Measurements from ENCODE around the gene YEATS2.
"Not testable (repeated sequence)": the region's sequence is repeated elsewhere in the genome, so short reads cannot be mapped to it uniquely, and the experiment has no call there.

Gene YEATS2

DNA sequence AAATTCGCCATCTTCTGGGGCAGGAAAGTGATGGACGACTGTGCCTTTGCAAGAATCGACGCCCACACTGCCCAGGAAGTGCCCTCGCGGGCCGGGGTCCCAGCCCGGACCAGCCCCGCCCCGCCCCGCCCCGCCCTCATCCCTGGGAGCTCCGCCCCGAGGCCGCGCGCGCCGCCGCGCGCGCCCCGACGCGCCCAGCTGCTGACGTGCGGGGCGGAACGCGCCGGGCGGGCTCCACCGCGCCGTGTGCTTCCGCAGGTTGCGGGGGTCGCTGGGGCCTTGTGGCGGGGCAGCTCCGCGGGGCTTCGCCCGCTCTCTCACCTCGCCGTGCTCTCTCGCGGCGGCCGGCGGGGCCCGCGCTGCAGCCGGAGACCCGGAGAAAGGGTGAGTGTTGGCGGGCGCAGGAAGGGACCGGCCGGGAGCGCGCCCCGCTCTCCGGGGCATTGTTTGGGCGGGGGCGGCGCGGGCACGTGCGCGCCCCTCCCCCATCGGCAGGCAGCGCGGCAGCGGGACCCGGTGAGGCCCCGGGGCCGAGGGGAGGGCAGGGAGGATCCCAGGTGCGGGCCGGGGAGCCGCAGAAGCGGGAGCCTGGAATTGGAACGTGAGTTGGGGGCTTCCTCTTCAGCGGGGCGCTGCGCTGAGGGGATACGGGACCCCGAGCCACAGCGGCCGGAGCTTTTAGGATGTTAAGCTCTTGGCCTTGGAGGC lies at the start of gene YEATS2:
YEATS2 (plus strand) TSS at position 188 of the 708 bp plus-strand sequence. CDS start 17,366 bp downstream, outside the sequence.
- peak; percentile 90 for DNase-seq

DNA sequence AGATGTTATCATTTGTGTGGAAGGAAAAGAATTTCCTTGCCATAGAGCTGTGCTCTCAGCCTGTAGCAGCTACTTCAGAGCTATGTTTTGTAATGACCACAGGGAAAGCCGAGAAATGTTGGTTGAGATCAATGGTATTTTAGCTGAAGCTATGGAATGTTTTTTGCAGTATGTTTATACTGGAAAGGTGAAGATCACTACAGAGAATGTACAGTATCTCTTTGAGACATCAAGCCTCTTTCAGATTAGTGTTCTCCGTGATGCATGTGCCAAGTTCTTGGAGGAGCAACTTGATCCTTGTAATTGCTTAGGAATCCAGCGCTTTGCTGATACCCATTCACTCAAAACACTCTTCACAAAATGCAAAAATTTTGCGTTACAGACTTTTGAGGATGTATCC lies 47.0 kb upstream of the YEATS2 start:
- no peak for DNase-seq

GRCh38 chr3:183653209-183654064 lies 44.2 kb upstream of the YEATS2 start:
- no peak for DNase-seq

GRCh38 chr3:183654727-183655126 lies 42.9 kb upstream of the YEATS2 start:
- DNase-seq = no peak

- DNase-seq = no peak
Measured at GRCh38 chr3:183662099-183662498, 35.5 kb upstream of the YEATS2 start.

- DNase-seq = no peak
Measured at GRCh38 chr3:183664913-183665381, 32.6 kb upstream of the YEATS2 start.

GRCh38 chr3:183680061-183680460 lies 17.5 kb upstream of the YEATS2 start:
- no peak for DNase-seq

DNA sequence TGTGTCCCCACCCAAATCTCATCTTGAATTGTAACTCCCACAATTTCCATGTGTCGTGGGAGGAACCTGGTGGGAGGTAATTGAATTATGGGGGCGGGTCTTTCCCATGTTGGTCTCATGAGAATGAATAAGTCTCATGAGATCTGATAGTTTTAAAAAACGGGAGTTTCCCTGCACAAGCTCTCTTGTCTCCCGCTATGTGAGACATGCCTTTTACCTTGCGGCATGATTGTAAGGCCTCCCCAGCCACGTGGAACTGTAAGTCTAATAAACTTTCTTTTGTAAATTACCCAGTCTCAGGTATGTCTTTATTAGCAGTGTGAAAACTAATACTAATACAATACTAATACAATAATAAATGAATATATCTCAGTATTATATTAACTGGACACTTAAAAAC lies 9.9 kb upstream of the YEATS2 start:
- DNase-seq = no peak

GRCh38 chr3:183688874-183689273 lies 8.7 kb upstream of the YEATS2 start:
- no peak for DNase-seq

DNA sequence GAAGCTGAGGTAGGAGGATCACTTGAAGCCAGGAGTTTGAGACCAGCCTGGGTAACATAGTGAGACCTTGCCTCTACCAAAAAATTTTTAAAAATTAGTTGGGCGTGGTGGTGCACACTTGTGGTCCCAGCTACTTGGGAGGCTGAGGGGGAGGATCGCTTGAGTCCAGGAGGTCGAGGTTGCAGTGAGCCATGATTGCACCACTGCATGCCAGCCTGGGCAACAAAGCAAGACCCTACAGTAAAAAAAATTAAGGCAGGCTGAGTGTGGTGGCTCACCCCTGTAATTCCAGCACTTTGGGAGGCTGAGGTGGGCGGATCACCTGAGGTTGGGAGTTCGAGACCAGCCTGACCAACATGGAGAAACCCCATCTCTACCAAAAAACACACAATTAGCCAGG lies 8.0 kb upstream of the YEATS2 start:
- not testable (repeated sequence) for DNase-seq

DNA sequence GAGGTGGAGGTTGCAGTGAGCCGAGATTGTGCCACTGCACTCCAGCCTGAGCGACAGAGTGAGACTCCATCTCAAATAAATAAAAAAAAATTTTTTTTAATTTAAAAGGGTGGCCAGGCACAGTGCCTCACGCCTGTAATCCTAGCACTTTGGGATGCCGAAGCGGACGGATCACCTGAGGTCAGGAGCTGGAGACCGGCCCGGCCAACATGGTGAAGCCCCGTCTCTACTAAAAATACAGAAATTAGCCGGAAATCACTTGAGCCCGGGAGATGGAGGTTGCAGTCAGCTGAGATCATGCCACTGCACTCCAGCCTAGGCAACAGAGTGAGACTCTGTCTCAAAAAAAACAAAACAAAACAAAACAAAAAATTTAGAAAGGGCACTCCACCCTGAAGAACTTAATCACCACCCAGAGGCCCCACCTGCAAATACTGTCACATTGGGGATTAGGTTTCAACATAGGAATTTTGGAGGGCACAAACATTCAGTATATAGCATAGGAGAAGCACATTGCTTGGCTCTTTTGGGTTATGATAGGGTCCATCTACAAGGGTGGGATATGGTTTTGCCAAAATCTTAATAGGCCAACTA lies 7.1 kb upstream of the YEATS2 start:
- DNase-seq = no peak

- no peak for DNase-seq
Measured at GRCh38 chr3:183692436-183692835, 5.2 kb upstream of the YEATS2 start.

- DNase-seq = no peak
Measured at GRCh38 chr3:183695569-183696364, 1.8 kb upstream of the YEATS2 start.

- DNase-seq = no peak
Measured at GRCh38 chr3:183697123-183697609, 431 bp upstream of the YEATS2 start.

DNA sequence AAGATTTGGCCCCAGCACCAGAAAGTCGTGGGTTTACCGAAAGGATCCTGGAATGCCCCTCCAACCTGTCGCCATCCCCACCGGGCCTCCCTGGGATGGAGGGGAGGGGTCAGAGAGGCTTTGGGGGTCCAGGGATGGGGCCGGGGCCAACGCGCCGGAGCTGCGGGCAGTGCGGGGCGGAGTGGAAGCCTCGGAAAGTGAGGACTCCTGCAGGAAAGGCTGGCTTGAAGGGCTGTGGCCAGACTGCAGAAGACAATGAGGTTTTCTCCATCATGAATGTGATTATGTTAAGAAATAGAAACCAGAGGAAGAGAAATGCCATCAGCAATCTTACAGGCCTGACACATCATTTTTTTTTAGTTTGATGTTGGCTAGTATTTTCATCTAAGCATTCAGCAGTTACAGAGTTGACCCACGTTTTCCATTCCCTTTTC lies 738 bp downstream of the YEATS2 start:
- peak; percentile 72 for DNase-seq

- no peak for DNase-seq
Measured at GRCh38 chr3:183698756-183699155, 1.2 kb downstream of the YEATS2 start.

DNA sequence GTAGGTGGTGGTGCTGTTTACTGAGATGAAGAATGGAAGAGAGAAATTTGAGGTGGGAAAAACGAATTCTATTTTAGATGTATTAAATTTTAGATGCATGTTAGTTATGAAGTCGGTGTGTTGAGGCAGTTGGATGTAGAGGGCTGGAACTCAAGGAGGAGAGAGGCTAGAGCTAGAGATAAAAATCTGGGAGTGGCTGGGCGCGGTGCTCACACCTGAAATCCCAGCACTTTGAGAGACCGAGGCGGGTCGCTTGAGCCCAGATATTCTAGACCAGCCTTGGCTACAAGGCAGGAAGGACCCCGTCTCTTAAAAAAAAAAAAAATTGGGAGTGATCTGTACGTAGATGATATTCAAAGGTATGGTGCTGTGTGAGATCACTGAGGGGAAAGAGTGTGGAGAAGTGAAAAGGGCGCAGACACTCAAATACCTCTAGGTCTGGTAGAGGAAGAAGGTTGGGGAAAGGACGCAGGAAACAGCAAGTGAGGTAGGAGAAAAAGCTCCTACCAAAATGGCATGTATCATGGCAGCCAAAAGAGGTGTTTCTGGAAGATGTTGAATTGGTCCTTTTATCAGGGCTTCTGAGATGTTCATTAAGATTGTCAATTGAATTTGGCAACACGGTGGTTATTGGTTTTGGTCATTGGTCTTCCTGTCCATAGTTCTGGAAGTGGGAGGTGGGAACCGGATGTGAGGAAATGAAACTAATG lies 1.8 kb downstream of the YEATS2 start:
- no peak for DNase-seq

- DNase-seq = no peak
Measured at GRCh38 chr3:183701744-183702143, 4.1 kb downstream of the YEATS2 start.

GRCh38 chr3:183703892-183704291 lies 6.3 kb downstream of the YEATS2 start:
- DNase-seq = not testable (repeated sequence)

DNA sequence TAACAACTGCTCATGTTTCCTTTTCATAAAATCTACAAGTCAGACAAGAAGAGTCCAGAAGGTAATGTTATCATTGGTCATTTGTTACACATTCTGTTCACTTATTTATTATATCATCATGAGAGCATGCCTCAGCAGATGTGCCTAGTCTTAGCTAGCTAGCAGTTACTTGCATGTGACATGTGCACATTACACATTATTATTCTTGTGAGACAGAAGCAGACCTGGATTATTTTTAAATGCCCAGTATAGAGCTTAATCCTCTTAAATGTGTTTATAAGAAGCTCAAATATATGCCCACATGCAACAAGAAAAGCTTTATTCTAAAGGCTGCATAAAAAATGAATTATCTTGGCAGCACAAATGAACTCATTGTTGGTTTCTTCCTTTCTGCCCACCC lies 12.6 kb downstream of the YEATS2 start:
- no peak for DNase-seq

DNA sequence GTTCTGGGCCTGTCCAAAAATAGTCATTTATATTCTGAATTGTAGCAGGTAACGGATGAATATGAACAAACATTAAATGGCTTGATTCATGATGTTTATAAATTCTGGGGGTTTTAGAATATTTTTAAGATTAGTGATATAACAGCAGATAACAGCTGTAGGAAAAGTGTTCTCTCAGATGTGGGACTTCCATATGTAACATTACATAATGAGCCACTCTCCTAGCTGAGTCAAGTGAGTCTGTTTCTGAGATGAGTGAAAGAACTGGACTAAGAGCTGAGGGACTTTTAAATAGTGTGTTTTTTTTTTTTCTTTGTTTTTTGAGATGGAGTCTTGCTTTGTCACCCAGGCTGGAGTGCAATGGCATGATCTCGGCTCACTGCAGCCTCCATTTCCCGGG lies 13.9 kb downstream of the YEATS2 start:
- DNase-seq = no peak

- no peak for DNase-seq
Measured at GRCh38 chr3:183714622-183715021, 17.0 kb downstream of the YEATS2 start.
